Measurements from ENCODE around the gene PGPEP1.

Gene PGPEP1

GRCh38 chr19:18300930-18301717 is 39.3 kb upstream of the PGPEP1 start:
- in situ Hi-C loops (cut with MboI; ENCODE audit: low pct_unique_long_range_greater_than_20kb, low sequenced_read_pairs, unreplicated experiment), result no loop called here

GRCh38 chr19:18301718-18302111 is 38.7 kb upstream of the PGPEP1 start:
- no peak for DNase-seq (ENCODE audit: low spot score)
- in situ Hi-C loops (cut with MboI; ENCODE audit: low pct_unique_long_range_greater_than_20kb, low sequenced_read_pairs, unreplicated experiment), result no loop called here
- no peak for TF ChIP-seq CTCF (IDR thresholded peaks at IDR 0.05; ENCODE audit: extremely low read depth, insufficient read depth, missing control alignments)

More at GRCh38 chr19:18300930-18301717, 39.3 kb upstream of the PGPEP1 start:
- TF ChIP-seq CTCF (IDR thresholded peaks at IDR 0.05; ENCODE audit: extremely low read depth, insufficient read depth, missing control alignments), result no peak
- no peak for DNase-seq (ENCODE audit: low spot score)

- in situ Hi-C loops (cut with MboI; ENCODE audit: low pct_unique_long_range_greater_than_20kb, low sequenced_read_pairs, unreplicated experiment), result no loop called here
- TF ChIP-seq CTCF (IDR thresholded peaks at IDR 0.05; ENCODE audit: extremely low read depth, insufficient read depth, missing control alignments), result no peak
- no peak for DNase-seq (ENCODE audit: low spot score)
Measured at GRCh38 chr19:18304208-18304457, 36.3 kb upstream of the PGPEP1 start.

- TF ChIP-seq CTCF (IDR thresholded peaks at IDR 0.05; ENCODE audit: extremely low read depth, insufficient read depth, missing control alignments), result no peak
- in situ Hi-C loops (cut with MboI; ENCODE audit: low pct_unique_long_range_greater_than_20kb, low sequenced_read_pairs, unreplicated experiment), result no loop called here
- peak; percentile 92 for DNase-seq (ENCODE audit: low spot score)
Measured at GRCh38 chr19:18304458-18305310, 35.7 kb upstream of the PGPEP1 start.

GRCh38 chr19:18306209-18306887 is 34.0 kb upstream of the PGPEP1 start:
- in situ Hi-C loops (cut with MboI; ENCODE audit: low pct_unique_long_range_greater_than_20kb, low sequenced_read_pairs, unreplicated experiment), result no loop called here
- TF ChIP-seq CTCF (IDR thresholded peaks at IDR 0.05; ENCODE audit: extremely low read depth, insufficient read depth, missing control alignments), result no peak
- no peak for DNase-seq (ENCODE audit: low spot score)

GRCh38 chr19:18306888-18307260 is 33.5 kb upstream of the PGPEP1 start:
- TF ChIP-seq CTCF (IDR thresholded peaks at IDR 0.05; ENCODE audit: extremely low read depth, insufficient read depth, missing control alignments), result no peak
- DNase-seq (ENCODE audit: low spot score), result no peak
- in situ Hi-C loops (cut with MboI; ENCODE audit: low pct_unique_long_range_greater_than_20kb, low sequenced_read_pairs, unreplicated experiment), result no loop called here
